ENCODE results near the gene RCHY1.

- TF ChIP-seq FOXA1 (IDR thresholded peaks at IDR 0.05), result no peak
- no peak for TF ChIP-seq CTCF (IDR thresholded peaks at IDR 0.05; ENCODE audit: low read depth, low read length, missing input control)
- TF ChIP-seq RXRA (IDR thresholded peaks at IDR 0.05), result no peak
- TF ChIP-seq HNF4A (conservative IDR thresholded peaks at IDR 0.05), result no peak
- TF ChIP-seq RAD21 (IDR thresholded peaks at IDR 0.05), result no peak
- no peak for TF ChIP-seq ATF3 (IDR thresholded peaks at IDR 0.05)
- TF ChIP-seq FOXA2 (IDR thresholded peaks at IDR 0.05), result no peak
- TF ChIP-seq ZBTB33 (IDR thresholded peaks at IDR 0.05), result no peak
- TF ChIP-seq HNF4G (IDR thresholded peaks at IDR 0.05), result no peak
- no peak for TF ChIP-seq EGR1 (IDR thresholded peaks at IDR 0.05; ENCODE audit: low read depth in 2 of 2)
- TF ChIP-seq MAX (IDR thresholded peaks at IDR 0.05), result no peak
- no peak for TF ChIP-seq REST (IDR thresholded peaks at IDR 0.05)
- no peak for TF ChIP-seq GABPA (IDR thresholded peaks at IDR 0.05 in 1 of 2, conservative IDR thresholded peaks at IDR 0.05 in 1 of 2)
- TF ChIP-seq JUND (IDR thresholded peaks at IDR 0.05), result no peak
These were observed 11.7 kb upstream of the RCHY1 start for GRCh38 chr4:75525910-75526309.
